ENCODE data around the gene INPP5B. TPM values are rescaled to one million over a fixed set of nuclear protein-coding genes. Genes with fewer than 3 reads are reported as not detected.
"Not testable (repeated sequence)": the region's sequence is repeated elsewhere in the genome, so short reads cannot be mapped to it uniquely, and the experiment has no call there.

INPP5B gene
- 17.9 and 22.0 TPM in 2 replicates for total RNA-seq

GRCh38 chr1:37946703-37947360 is at the start of gene INPP5B:
Gene INPP5B, minus strand, starts transcription at chr1:37947053. Its CDS starts 745 bp downstream, at chr1:37946308.
- DNase-seq (ENCODE audit: low read depth, low spot score) = peak; percentile 63

- no peak for DNase-seq (ENCODE audit: low read depth, low spot score)
Measured at GRCh38 chr1:37995751-37996345, 49.0 kb upstream of the INPP5B start.

GRCh38 chr1:37994886-37995566 is 48.2 kb upstream of the INPP5B start:
- no peak for DNase-seq (ENCODE audit: low read depth, low spot score)

GRCh38 chr1:37989361-37989930 is 42.6 kb upstream of the INPP5B start:
- no peak for DNase-seq (ENCODE audit: low read depth, low spot score)

GRCh38 chr1:37987679-37988078 is 40.8 kb upstream of the INPP5B start:
- DNase-seq (ENCODE audit: low read depth, low spot score) = no peak

GRCh38 chr1:37983546-37983945 is 36.7 kb upstream of the INPP5B start:
- no peak for DNase-seq (ENCODE audit: low read depth, low spot score)

- no peak for DNase-seq (ENCODE audit: low read depth, low spot score)
Measured at GRCh38 chr1:37978541-37978940, 31.7 kb upstream of the INPP5B start.

- not testable (repeated sequence) for DNase-seq (ENCODE audit: low read depth, low spot score)
Measured at GRCh38 chr1:37975083-37975482, 28.2 kb upstream of the INPP5B start.

GRCh38 chr1:37974567-37974966 is 27.7 kb upstream of the INPP5B start:
- DNase-seq (ENCODE audit: low read depth, low spot score) = no peak

- not testable (repeated sequence) for DNase-seq (ENCODE audit: low read depth, low spot score)
Measured at GRCh38 chr1:37973684-37974083, 26.8 kb upstream of the INPP5B start.

- no peak for DNase-seq (ENCODE audit: low read depth, low spot score)
Measured at GRCh38 chr1:37965301-37965700, 18.4 kb upstream of the INPP5B start.

- not testable (repeated sequence) for DNase-seq (ENCODE audit: low read depth, low spot score)
Measured at GRCh38 chr1:37964106-37964505, 17.3 kb upstream of the INPP5B start.

GRCh38 chr1:37958690-37959089 is 11.8 kb upstream of the INPP5B start:
- DNase-seq (ENCODE audit: low read depth, low spot score) = no peak

GRCh38 chr1:37955685-37956084 is 8.8 kb upstream of the INPP5B start:
- no peak for DNase-seq (ENCODE audit: low read depth, low spot score)

GRCh38 chr1:37954316-37954971 is 7.6 kb upstream of the INPP5B start:
- no peak for DNase-seq (ENCODE audit: low read depth, low spot score)

GRCh38 chr1:37952738-37953137 is 5.9 kb upstream of the INPP5B start:
- no peak for DNase-seq (ENCODE audit: low read depth, low spot score)

GRCh38 chr1:37951783-37952624 is 5.2 kb upstream of the INPP5B start:
- DNase-seq (ENCODE audit: low read depth, low spot score) = no peak

- DNase-seq (ENCODE audit: low read depth, low spot score) = no peak
Measured at GRCh38 chr1:37951041-37951782, 4.4 kb upstream of the INPP5B start.

- no peak for DNase-seq (ENCODE audit: low read depth, low spot score)
Measured at GRCh38 chr1:37949524-37950152, 2.8 kb upstream of the INPP5B start.

GRCh38 chr1:37948841-37949240 is 2.0 kb upstream of the INPP5B start:
- DNase-seq (ENCODE audit: low read depth, low spot score) = no peak
